NCI-H2029 (cell line): Measurements from ENCODE around the gene ARG1.
"Not testable (repeated sequence)": the region's sequence is repeated elsewhere in the genome, so short reads cannot be mapped to it uniquely, and the experiment has no call there.

Experiments
- DNase-seq: peaks from one replicate; lab custom pipeline; 2025; lab: John Stamatoyannopoulos, UW

The ARG1 gene

DNA sequence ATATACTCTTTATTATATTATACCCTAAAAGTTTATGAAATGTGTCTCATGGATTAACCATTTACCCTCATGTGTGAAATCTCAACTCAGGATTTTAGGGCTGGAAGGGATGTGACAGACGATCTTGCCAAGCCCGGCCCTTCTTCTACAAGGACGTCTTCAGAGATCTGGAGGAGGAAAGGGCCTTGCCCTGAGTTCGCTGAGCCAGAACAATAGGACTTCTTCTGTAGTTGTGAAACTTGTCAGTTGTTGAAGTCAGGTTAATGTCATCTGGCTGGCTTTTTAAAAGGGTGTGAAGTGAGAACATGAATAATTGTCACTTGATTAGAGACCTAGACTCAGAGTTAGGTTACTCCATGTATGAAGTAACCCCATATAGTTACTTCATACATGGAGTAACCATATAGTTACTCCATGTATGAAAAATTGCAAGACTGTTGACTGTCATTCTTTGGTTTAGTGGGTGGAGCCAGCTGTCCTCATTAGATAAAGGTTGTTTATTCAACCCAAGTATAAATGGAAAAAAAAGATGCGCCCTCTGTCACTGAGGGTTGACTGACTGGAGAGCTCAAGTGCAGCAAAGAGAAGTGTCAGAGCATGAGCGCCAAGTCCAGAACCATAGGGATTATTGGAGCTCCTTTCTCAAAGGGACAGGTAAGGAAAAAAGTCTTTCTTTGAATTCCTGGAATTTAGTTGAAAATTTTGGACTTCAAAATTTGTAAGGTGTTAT is at the start of gene ARG1:
TSS of gene ARG1 (plus strand) at position 541 of the 730 bp plus-strand sequence. CDS start at position 598, 57 bp downstream.
- DNase-seq, result no peak

DNA sequence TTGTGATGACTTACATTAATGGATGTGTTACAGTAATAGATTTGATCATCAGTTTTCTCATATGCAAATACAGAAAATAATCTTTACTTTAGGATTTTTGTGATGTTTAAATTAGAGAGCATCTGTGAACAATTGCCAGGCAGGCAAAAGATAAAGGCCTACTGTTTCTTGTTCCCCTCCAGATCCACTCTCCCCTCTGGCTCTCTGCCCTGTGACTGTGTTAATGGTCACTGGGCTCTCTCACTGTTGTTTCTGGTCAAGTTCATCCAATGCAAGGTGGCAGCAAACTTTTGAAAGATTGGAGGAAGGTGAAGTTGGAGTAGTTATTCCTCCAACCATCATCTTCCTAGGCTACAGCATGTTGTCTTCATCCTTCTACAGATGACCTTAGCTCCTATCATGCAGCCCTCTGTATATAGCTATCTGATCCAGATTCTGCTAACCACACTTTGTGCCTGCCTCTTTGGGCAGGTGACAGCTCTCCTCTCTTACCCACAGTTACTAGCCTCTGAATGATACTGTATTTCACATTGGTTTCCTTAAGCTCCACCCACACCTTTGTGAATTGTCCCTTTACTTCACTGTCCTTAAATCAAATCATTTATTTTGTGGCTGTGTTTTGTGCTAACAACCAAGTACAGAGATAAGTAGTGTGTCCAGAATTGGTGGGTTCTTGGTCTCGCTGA is 48.9 kb upstream of the ARG1 start:
- DNase-seq, result no peak

DNA sequence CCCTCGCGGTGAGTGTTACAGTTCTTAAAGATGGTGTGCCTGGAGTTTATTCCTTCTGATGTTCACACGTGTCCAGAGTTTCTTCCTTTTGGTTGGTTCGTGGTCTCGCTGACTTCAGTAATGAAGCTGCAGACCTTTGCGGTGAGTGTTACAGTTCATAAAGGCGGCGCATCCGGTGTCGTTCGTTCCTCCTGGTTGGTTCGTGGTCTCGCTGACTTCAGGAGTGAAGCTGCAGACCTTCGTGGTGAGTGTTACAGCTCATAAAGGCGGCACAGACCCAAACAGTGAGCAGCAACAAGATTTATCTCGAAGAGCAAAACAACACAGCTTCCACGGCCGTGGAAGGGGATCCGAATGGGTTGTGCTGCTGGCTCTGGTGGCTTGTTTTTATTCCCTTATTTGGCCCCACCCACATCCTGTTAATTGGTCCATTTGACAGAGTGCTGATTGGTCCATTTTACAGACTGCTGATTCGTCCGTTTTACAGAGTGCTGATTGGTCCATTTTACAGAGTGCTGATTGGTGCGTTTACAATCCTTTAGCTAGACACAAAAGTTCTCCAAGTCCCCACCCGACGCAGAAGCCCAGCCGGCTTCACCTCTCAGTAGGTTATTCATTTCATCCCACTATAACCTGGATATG is 48.2 kb upstream of the ARG1 start:
- no peak for DNase-seq

DNA sequence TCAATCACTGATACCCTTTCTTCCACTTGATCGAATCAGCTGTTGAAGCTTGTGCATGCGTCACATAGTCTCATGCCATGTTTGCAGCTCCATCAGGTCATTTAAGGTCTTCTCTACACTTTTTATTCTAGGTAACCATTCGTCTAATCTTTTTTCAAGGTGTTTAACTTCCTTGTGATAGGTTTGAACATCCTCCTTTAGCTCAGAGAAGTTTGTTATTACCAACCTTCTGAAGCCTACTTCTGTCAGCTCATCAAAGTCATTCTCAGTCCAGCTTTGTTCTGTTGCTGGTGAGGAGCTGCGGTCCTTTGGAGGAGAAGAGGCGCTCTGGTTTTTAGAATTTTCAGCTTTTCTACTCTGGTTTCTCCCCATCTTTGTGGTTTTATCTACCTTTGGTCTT is 42.1 kb upstream of the ARG1 start:
- DNase-seq, result not testable (repeated sequence)

DNA sequence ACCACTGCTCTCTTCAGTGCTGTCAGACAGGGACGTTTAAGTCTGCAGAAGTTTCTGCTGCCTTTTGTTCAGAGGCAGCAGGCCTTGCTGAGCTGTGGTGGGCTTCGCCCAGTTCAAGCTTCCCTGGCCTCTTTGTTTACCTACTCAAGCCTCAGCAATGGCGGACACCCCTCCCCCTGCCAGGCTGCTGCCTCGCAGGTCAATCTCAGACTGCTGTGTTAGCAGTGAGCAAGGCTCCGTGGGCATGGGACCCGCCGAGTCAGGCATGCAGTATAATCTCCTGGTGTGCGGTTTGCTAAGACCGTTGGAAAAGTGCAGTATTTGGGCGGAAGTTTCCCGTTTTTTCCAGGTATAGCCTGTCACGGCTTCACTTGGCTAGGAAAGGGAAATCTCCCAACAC is 41.3 kb upstream of the ARG1 start:
- DNase-seq, result not testable (repeated sequence)

DNA sequence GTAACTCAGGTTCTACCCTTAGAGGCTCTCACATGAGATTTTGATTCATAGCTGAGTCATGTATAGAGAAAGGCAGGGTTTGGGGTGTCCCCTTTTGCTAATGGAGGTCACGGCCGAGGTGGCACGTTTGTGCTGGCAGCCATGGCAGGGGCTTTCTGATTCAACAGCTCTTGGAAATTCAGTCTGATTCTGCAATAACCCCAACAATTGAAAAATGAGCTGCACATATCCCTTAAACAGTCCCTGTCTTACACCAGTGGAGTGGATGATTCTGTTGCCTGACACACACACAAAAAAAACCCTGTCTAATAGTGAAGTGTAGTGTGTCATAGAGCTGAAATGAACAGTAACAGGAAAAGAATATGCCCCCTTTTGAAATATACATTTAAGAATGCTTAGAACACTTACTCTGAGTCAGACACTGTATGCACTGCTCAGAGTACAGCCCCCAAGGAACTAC is 40.4 kb upstream of the ARG1 start:
- no peak for DNase-seq

DNA sequence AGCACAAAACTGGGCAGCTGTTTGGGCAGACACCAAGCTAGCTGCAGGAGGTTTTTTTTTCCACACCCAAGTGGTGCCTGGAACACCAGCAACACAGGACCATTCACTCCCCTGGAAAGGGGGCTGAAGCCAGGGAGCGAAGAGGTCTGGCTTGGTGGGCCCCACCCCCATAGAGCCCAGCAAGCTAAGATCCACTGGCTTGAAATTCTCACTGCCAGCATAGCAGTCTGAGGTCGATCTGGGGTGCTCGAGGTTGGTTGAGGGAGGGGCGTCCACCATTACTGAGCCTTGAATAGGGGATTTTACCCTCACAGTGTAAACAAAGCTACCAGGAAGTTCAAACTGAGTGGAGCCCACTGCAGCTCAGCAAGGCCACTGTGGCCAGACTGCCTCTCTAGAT is 34.4 kb upstream of the ARG1 start:
- DNase-seq, result not testable (repeated sequence)

DNA sequence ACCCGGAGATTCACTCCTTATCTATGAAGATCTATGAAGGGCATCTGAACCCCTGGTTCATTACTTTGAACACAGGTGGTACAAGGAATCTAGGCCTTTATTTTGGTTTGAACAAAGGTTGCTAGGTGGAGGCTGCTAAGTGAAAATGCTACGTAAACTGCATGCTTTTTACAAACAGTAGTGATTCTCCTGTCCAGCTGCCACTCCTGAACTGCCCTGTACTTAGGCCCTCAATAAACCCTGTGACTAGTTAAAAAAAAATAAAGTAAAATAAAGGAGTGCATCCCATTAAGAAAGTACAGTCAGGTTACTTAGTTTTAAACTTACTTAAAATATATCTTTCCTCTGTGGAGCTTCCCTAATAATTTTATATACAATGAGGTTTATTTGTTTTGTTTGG is 27.7 kb upstream of the ARG1 start:
- no peak for DNase-seq

DNA sequence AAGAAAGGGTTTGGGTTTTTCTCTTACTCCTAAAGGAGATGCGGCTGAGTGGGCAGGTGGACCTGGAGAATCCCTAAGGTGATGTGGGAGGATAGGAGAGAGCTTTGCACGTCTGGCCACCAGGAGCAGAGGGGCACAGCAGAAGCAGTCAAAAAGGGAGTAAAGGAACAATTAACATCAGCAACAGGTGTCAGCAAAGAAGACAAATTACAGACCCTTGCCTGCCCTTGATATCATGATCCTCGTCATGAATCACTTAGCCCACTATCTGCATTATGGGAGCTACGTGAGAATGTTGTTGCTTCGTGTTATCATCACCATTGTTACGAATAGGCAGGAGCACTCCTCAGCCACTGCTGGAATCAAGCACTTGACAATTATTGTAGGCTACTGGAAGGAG is 25.5 kb upstream of the ARG1 start:
- DNase-seq, result no peak

DNA sequence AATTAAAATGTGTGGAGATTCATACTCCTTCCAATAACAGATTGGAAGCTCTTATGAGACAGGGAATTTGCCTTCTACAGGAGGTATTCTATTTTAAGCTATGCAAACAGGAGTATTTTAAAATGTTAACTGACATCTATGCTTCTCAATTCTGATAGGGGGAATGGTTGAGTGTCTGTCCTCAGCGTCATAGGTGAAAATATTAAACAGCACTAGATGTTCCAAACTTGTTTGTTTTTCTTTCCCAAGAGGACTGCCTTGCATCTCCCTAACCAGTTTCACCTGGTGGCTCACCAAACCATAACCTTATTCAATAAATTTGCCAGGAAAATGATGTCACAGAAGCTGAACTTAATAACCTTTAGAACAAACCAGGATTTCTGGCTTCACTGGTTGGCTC is 24.6 kb upstream of the ARG1 start:
- no peak for DNase-seq

DNA sequence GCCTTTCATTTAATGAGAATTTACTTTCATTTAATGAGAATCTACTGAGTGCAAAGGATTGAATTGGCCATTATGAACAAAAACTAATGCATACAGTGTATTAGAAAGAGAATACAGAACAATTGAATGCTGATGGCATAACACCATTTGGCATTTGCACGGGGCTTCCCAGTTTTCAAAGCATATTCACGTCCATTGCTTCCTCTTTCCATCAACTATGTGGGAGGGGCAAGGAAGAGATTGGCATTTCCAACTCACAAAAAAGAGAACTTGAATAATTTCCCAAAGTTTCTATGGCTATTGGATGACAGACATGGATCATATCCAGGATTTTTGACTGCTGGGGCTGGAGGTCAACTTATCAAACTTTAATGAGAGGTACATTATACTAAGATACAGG is 23.2 kb upstream of the ARG1 start:
- DNase-seq, result no peak

DNA sequence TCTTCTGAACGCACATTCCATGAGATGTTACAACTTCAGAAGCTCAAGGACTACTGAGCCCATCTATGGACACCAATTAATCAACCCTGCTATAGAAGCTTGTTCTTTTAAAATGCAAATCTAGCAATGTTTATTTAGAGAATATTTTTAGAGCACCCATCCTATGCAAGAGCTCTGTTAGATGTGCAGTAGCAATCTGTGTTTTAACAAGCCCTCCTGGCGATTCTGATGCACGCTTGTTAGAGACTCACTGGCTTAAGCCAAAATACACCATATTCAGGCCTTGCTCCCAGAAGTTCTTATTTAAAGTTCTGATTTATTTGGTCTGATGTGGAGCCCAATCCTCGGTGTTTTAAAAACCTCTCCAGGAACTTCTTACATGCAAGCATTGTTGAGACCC is 21.1 kb upstream of the ARG1 start:
- no peak for DNase-seq

DNA sequence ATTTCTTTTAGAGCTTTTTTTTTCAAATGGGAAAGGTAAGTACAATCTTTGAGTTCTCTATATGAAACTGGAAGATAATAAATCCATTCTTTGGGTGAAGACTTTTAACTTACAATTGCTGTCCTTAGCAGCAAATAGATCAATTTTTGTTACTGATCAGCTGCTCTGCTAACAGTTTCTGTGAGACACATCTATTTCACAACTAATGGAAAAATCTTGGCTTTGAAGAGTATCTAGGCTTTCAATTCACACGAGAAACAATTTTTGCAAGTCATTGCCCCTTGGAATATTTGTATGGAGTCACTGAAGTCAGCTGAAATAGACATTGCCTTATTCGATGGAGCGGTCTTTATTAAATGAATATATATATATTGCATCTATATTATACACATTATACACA is 20.5 kb upstream of the ARG1 start:
- no peak for DNase-seq

DNA sequence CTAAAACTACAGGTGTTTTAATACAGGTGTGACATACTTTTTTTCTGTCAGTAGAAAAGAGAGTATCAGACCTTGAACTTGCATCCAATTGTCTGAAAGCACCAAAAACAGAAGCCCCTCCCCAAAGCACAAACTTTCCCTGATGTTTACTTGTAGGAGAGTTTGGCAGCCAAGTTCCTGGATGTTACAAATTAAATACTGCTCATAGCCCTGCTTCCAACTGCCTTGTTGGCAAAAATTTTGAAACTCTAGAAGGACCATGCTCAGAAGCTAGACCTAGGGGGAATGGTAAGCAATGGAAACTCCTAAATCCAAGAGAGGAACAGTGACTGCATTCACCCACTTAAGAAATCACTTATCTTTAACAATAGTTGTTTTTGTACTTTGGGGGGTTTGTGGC is 17.0 kb upstream of the ARG1 start:
- DNase-seq, result no peak

DNA sequence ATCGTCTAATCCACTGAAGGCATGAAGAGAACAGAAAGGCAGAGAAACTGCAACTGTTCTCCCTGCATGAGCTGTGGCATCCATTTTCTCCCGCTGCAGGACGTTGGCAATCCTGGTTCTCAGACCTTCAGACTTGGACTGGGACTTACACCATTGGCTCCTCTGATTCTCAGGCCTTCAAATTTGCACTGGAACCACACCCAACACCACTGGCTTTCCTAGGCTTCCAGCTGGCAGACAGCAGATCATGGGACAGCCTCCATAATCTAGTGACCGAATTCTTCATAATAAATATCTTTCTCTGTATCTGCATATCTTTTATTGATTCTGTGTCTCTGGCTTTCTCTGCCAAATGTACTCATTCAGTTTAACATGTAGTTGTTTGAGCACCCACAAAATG is 14.1 kb upstream of the ARG1 start:
- no peak for DNase-seq

DNA sequence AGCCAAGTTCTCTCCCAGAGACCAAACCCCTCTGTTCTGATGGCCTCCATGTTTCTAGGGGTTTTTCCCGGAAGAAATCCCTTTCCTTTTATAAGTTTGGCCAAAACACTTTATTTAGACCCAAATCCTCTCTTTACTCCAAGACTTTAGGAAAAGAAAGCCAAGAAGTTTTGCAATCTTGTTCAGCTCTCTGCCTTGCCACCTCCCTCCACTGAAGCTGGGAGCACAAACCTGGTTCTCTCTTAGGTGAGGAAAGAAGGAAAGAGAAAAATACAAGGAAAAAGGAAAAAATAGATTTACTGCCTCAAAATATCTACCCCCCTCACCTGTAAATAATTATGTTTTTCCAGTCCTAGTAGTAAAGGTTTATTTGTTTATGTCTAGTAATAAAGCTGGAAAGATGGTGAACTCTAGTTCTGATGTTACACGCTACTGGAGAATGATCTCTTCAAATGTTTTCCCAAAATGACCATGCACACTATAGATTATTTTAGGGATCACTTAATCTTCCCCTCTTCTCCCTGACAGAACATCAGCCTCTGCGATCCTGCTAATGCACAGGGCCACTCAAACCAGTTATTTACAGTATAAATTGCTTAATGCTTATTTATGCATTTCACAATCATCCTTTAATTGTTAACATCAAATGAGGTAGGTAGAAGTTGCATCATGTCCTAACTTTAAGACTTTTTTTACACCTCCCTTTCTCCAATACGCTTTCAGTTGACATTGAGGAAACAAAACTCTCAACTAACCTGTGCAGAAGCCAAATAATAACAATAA is 10.9 kb upstream of the ARG1 start:
- DNase-seq, result no peak

DNA sequence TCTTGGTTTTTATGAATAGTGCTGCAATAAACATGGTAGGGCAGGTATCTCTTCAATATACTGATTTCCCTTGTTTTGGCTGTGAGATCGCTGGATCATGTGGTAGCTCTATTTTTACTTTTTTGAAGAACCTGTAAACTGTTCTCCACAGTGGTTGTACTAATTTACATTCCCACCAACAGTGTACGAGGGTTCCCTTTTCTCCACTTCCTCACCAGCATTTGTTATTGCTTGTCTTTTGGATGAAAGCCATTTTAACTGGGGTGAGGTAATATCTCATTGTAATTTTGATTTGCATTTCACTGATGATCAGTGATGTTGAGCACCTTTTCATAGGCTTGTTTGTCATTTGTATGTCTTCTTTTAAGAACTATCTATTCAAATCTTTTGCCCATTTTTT is 8.0 kb upstream of the ARG1 start:
- no peak for DNase-seq

DNA sequence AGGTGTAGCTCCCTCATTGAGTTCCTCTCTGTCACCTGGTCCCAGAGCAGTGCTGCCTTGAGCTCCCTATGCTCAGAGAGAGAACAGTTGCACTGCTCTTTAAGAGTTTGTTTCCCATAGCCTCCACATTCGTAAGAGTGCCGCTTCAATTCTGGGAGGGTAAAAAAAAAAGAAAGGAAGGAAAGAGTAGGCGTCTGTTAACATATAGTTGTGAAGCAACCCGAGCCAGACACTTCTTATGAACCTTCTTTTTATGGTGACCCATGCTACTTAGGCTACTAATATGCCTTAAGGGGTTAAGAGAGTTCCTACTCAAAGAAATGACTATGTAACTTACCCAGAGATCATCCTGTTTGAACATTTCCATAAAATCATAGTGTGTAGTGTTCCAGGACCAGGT is 4.3 kb upstream of the ARG1 start:
- no peak for DNase-seq

DNA sequence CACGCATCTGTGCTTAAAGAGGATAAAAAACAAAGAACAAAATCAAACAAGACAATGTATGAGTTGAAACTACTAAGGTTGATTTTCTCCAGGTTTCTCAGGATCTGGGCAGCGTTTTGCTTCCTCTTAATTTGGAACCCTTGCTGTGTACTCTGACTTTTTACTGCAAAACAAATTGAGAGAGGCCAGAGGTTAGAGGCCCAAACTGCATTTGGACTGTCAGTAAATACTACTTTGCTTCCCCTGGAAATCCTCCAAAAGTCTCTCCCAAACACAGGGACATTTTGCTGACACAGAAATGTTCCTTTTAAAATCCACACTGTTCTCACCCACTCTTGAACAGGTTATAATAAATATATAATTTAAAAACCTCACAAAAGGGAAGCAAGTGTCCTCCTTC is 1.1 kb downstream of the ARG1 start:
- DNase-seq, result no peak

DNA sequence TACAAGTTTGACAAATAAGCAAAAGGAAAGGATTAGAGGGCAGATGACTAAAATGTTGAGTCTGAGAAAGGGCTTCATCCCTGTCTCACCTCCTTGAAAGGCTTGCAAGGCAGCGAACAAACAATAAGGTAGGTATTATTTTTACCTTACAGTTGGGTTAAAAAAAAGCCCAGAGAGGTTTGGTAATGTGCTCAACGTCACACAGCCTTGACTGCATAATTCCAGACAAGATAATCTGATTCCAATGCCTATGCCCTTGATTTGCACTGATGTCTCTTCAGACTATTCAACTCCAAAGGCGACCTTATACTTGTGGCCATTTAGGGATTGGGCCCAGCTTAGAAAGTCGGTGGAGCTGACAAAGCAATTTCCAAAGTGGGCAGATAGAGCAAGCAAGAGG is 1.7 kb downstream of the ARG1 start:
- DNase-seq, result no peak

DNA sequence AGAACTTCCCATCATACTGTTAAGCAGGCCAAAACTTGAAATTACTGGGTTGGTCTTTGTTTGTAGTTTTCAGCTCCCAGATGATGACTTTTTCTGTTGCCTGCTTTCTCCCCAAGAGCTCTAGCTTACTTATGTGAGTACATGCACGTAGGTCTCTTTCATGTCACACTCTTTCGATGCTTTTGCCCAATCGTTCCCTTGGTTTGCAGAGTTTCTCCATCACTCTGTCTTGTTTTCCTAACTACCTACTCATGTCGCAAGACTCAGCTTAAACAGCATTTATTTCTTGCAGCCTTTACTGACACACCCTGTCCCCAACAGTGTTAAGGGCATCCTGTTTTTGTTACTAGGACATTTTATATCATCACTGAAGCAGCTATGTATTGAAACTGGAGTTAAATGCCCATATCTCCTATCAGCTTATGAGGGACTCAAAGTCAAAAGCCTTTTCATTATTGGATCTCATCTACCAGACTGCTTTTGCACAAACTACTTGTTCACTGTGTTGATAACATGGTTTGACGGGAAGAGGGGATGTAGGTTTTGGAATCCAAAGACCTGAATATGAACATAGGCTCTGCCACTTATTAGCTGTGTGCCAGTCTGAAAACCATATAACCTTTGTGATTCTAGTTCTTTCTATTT is 2.9 kb downstream of the ARG1 start:
- no peak for DNase-seq

DNA sequence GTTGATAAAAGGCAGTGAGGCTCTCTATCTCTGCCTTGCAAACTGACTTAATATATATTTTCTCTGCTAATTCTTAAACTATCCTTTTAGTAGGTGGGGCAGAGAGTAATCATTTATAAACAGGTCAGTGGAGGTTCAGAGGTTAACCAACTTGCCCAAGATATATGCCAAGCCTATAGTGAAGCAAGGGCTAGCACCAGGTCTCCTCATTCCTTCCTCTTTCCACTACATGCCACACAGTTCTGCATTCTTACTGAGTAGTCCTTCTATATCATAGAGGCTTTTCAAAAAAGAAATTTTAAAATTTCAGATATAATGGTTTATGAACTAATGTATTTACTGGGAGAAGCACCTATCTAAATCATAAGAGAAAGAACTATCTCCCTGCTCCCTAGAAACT is 8.5 kb downstream of the ARG1 start:
- no peak for DNase-seq
